Neural progenitor cell (in vitro differentiated cells): ENCODE measurements around the gene CELF6.

Experiments
- EZH2 ChIP-seq: fragments of 200-600 bp; sonication (generic); IDR thresholded peaks from 2 replicates; pipeline ENCODE4 v1.6.1; 2017; ENCODE audit warnings: antibody characterized with exemption, mild to moderate bottlenecking, moderate library complexity
- TF ChIP-seq, protein P1 (sequence below): fragments of 200-600 bp; sonication (generic); IDR thresholded peaks from 2 replicates; pipeline ENCODE4 v1.5.1; 2017; ENCODE audit warnings: antibody characterized with exemption, mild to moderate bottlenecking

DNA sequence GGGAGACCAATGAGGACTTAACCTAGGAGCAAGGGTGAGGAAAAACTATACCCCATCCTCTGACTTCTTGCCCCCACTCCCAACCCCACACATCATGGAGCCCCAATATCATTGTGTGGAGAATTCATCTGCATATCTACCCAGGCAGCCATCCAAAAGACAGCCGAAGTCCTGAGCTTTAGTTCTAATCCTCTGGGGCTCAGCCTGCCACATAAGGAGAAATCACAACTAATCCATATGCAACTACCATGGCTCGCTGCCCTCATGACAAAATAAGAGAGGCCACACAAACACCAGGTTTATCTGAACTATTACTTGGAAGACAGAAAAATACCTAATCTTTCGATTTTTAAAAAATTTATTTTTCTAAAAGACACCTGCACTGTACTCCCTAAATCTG is 38.2 kb upstream of the CELF6 start:
- TF ChIP-seq, protein P1, sequence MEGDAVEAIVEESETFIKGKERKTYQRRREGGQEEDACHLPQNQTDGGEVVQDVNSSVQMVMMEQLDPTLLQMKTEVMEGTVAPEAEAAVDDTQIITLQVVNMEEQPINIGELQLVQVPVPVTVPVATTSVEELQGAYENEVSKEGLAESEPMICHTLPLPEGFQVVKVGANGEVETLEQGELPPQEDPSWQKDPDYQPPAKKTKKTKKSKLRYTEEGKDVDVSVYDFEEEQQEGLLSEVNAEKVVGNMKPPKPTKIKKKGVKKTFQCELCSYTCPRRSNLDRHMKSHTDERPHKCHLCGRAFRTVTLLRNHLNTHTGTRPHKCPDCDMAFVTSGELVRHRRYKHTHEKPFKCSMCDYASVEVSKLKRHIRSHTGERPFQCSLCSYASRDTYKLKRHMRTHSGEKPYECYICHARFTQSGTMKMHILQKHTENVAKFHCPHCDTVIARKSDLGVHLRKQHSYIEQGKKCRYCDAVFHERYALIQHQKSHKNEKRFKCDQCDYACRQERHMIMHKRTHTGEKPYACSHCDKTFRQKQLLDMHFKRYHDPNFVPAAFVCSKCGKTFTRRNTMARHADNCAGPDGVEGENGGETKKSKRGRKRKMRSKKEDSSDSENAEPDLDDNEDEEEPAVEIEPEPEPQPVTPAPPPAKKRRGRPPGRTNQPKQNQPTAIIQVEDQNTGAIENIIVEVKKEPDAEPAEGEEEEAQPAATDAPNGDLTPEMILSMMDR: no peak
- no peak for TF ChIP-seq EZH2
